HUES64 (cell line): Measurements from ENCODE around the gene PARD3B.

Experiments used
- H3K27ac ChIP-seq: 2 replicates; pipeline ENCODE4 v1.7.0; 2013; ENCODE audit warnings: low read depth, low read length, inconsistent platforms
- H3K27me3 ChIP-seq: 2 replicates; pipeline ENCODE4 v1.6.1; 2013; ENCODE audit warnings: mild to moderate bottlenecking, low read length; ENCODE audit not compliant: insufficient read depth
- H3K36me3 ChIP-seq: 2 replicates; pipeline ENCODE4 v1.6.1; 2013; ENCODE audit warnings: mild to moderate bottlenecking, low read length; ENCODE audit not compliant: insufficient read depth
- H3K4me1 ChIP-seq: 2 replicates; pipeline ENCODE4 v1.6.1; 2013; ENCODE audit warnings: mild to moderate bottlenecking, low read length, moderate library complexity; ENCODE audit not compliant: insufficient read depth
- H3K4me3 ChIP-seq: 2 replicates; pipeline ENCODE4 v1.5.1; 2013; ENCODE audit warnings: mild to moderate bottlenecking, low read length, moderate library complexity
- H3K9ac ChIP-seq: 2 replicates; pipeline ENCODE4 v1.6.1; 2013; ENCODE audit warnings: mild to moderate bottlenecking, low read depth, low read length
- H3K9me3 ChIP-seq: 2 replicates; pipeline ENCODE4 v1.6.1; 2013; ENCODE audit warnings: low read depth, low read length; ENCODE audit not compliant: insufficient read depth
- WGBS: fragments of 150-250, 120-280 bp; methylation state at CpG from one replicate; pipeline ENCODE4 v1.1.7; 2013; ENCODE audit warnings: missing lambda C conversion rate; 5-methylcytosine and 5-hydroxymethylcytosine counted together

Gene PARD3B

DNA sequence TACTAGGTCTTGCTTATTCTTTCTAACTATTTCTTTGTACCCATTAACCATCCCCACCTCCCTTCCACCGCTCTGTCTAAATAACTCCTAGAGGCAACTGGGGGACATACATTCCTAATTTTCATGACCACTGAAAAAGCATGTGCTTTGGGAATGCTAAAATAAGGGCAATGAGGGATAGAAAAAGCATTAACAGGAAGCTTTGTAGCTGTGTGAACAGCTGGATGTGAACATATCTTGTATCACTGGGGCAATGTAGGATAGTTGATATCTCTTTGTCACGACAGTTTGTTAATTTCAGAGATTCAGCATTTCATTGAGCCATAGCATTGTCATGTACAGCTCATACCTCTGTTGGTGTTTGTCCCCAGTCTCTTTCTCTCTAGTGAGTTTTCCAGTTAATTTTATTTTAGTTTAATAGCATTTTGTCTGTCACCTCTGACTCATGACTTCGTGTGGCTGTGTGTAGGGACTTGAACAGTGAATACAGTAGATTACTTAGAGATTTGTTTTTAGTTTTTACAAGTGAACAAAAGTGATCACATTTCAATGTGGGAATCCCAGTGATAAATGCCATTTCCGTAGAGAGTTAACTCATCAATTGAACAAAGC, 906.7 kb downstream of the PARD3B start:
- 0 out of 2 replicates have a peak, but pooled peaks cover 3% of the 10 kb centered on the region for H3K4me1 ChIP-seq
- H3K27ac ChIP-seq: no peak overlapping the region
- H3K36me3 ChIP-seq: no peaks in the 10 kb centered on the region
- no peak overlapping the region for H3K9ac ChIP-seq
- H3K9me3 ChIP-seq: no peaks in the 10 kb centered on the region
- no peak overlapping the region for H3K4me3 ChIP-seq
- no peaks in the 10 kb centered on the region for H3K27me3 ChIP-seq
- 82% methylated on average over 4 of the region's 4 CpGs for WGBS

DNA sequence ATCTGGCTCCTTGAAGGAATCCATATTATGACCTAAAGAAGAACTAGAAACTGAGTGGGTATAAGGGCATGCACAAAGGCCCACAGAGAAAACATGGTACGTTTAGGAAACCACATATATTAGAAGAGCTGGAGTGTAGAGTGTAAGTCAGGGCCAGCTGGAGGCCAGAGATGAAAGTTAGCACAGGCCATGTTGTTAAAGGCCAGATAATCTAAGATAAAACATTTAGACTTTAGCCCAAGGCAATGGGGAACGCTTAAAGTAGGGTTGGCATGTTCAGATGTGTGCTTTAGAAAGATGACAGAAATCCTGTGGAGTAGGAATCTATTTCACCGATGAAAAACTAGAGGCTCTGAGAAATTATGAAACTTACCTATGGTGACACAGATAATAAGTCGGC, 907.9 kb downstream of the PARD3B start:
- H3K9me3 ChIP-seq: no peaks in the 10 kb centered on the region
- H3K4me3 ChIP-seq: no peak overlapping the region
- H3K36me3 ChIP-seq: no peaks in the 10 kb centered on the region
- H3K4me1 ChIP-seq: 0 out of 2 replicates have a peak, but pooled peaks cover 3% of the 10 kb centered on the region
- 92% methylated on average over 4 of the region's 4 CpGs for WGBS
- no peaks in the 10 kb centered on the region for H3K27me3 ChIP-seq
- no peak overlapping the region for H3K9ac ChIP-seq
- no peak overlapping the region for H3K27ac ChIP-seq

- H3K9me3 ChIP-seq: no peaks in the 10 kb centered on the region
- no peak overlapping the region for H3K4me3 ChIP-seq
- no peak overlapping the region for H3K27ac ChIP-seq
- peaks cover 9% of the 10 kb centered on the region; the same call in 1 of the 2 replicates for H3K4me1 ChIP-seq
- H3K27me3 ChIP-seq: no peaks in the 10 kb centered on the region
- H3K9ac ChIP-seq: no peak overlapping the region
- no peaks in the 10 kb centered on the region for H3K36me3 ChIP-seq
- WGBS: no CpG with 5 or more reads among the region's 1 CpG
Observed at GRCh38 chr2:205456682-205457081, 911.4 kb downstream of the PARD3B start.

DNA sequence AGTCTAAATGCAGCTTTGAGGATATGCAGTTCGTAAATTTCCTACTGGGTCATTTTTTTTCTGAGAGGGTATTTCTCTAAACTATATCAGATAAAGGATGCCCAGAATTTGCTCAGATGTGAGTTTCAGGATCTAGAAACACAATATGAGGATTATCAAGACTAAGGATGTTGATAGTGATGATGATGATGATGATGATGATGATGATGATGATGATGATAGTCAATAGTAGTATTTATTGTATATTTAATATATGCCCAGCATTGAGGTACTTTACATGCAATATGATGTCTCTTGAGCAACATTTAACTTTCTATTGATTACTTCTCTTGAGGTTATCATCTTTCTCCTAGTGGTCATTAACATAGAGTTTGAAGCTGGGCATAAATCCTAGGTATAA, 914.9 kb downstream of the PARD3B start:
- Histone ChIP-seq H3K9me3 (no peaks in the 10 kb centered on the region), H3K9ac (no peak overlapping the region), H3K4me1 (peaks cover 36% of the 10 kb centered on the region), H3K36me3 (no peaks in the 10 kb centered on the region), H3K27me3 (no peaks in the 10 kb centered on the region), H3K4me3 (no peak overlapping the region), H3K27ac (no peak overlapping the region)
- WGBS: 100% methylated on average over 1 of the region's 1 CpG

- no peak overlapping the region for H3K27ac ChIP-seq
- no peaks in the 10 kb centered on the region for H3K36me3 ChIP-seq
- H3K9ac ChIP-seq: no peak overlapping the region
- H3K4me3 ChIP-seq: no peak overlapping the region
- no peaks in the 10 kb centered on the region for H3K9me3 ChIP-seq
- H3K4me1 ChIP-seq: peaks cover 44% of the 10 kb centered on the region
- H3K27me3 ChIP-seq: no peaks in the 10 kb centered on the region
- WGBS: 96% methylated on average over 4 of the region's 4 CpGs
Observed at GRCh38 chr2:205461169-205461568, 915.9 kb downstream of the PARD3B start.

DNA sequence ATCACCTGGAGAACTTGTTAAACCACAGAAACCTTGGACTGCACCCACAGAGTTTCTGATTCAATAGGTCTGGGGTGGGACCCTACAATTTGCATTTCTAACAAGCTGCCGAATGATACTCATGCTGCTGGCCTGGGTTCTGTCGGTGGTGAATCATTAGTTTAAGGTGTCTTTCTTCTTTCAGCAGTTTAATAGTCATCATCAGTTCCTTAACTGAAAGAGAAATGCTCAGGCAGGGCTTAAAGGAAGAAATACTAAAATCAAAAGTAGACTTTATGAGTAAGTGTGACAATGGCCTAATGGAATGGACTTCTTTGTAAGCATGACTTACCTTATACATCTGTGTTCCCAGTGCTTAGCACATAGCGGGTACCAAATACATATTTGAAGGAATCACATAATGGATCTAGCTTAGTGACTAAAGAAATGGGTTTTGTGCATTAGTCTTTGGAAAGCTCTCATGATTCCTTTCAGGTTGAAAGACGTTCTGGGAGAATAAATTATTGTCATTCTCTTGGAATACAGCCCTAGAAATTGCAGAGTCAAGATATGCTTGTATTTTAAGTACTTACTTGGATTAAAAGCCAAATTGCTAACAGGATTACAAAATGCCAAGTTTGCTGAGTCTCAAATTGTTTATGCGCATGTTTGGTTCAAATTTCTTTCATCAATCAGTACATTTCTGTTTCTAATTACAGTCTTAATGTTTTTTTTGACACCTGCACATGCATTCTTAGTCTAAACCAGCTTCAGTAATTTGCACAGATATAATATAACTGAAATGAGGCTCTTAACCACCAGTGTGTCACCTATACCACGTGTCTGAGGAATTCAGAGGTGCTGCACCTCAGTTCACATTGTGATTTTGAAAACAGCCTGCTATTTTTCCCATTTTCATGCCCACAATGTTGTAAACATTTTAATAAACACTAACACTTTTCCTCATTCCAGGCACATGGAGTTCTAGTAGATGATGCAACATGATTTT, 916.7 kb downstream of the PARD3B start:
- Histone ChIP-seq H3K9me3 (no peaks in the 10 kb centered on the region), H3K9ac (no peak overlapping the region), H3K36me3 (no peaks in the 10 kb centered on the region), H3K4me1 (peaks cover 50% of the 10 kb centered on the region), H3K27ac (no peak overlapping the region), H3K4me3 (no peak overlapping the region), H3K27me3 (no peaks in the 10 kb centered on the region)
- WGBS: 90% methylated on average over 6 of the region's 6 CpGs

DNA sequence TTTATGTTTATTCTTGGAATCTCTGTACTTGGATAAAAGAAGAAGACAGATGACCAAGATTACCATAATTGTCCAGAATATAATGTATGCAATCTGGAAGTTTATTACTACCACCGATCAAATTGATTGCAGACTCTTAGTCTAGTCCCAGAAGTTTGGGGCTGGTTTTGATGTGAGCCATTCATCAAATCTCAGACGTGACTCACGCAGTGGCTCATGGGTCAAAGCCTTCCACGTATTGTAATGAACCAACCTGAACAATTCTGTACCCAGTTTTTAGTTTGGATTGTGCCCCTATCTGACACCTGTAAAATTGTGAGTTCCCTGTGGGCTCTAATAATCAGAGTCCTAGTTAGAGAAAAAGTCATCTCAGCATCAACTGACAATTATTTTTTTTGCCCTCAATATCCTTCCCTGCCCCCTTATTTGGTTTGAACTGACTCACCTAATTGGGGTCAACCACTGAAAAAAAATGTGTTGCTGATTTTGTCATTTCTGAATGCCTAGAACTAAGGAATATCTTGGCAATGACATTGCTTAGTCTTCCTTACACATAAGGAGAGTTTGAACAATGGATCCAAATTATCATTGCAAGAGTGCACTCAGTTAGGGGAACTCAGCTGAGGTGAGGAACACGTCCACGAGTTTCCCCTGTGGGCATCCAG, 917.5 kb downstream of the PARD3B start:
- no peak overlapping the region for H3K9ac ChIP-seq
- no peaks in the 10 kb centered on the region for H3K9me3 ChIP-seq
- 96% methylated on average over 6 of the region's 6 CpGs for WGBS
- H3K4me3 ChIP-seq: no peak overlapping the region
- H3K27ac ChIP-seq: no peak overlapping the region
- H3K27me3 ChIP-seq: no peaks in the 10 kb centered on the region
- no peaks in the 10 kb centered on the region for H3K36me3 ChIP-seq
- peaks cover 52% of the 10 kb centered on the region for H3K4me1 ChIP-seq

DNA sequence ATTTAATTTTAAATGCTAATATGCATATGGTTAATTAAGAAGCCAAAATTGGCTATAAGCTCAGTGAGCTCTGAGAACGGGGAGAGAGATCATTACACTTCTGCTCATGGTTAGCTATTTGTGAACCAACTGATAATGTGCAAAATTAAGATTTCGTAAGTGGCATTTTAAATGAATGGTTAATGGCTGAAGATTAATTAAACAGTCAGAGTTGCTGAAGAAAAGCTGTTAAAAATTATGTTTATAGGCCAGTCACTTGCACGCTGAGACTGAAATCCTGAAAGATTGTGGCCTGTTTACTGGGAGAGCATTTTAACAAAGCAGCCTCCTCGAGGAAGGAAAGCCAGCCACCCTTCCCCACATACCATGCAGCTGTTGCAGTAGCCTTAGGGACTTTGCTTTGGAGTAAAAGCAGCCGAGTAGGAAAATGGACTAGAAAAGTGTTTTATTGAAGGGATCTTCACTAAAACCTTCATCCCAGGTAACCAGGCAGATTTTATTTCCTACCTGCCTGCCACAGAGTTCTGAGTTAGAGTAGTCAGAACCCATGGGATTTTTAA, 918.3 kb downstream of the PARD3B start:
- no peaks in the 10 kb centered on the region for H3K9me3 ChIP-seq
- 0 out of 2 replicates have a peak, but pooled peaks cover 5% of the 10 kb centered on the region for H3K27me3 ChIP-seq
- no peak overlapping the region for H3K4me3 ChIP-seq
- peaks cover 52% of the 10 kb centered on the region for H3K4me1 ChIP-seq
- H3K27ac ChIP-seq: peak overlapping the region; percentile 42; the same call in 1 of the 2 replicates
- H3K36me3 ChIP-seq: no peaks in the 10 kb centered on the region
- WGBS: 62% methylated on average over 5 of the region's 5 CpGs
- no peak overlapping the region for H3K9ac ChIP-seq

GRCh38 chr2:205464681-205465080, 919.4 kb downstream of the PARD3B start:
- H3K4me3 ChIP-seq: no peak overlapping the region
- H3K9ac ChIP-seq: no peak overlapping the region
- H3K9me3 ChIP-seq: no peaks in the 10 kb centered on the region
- WGBS: 68% methylated on average over 2 of the region's 3 CpGs
- peaks cover 52% of the 10 kb centered on the region for H3K4me1 ChIP-seq
- H3K27me3 ChIP-seq: 0 out of 2 replicates have a peak, but pooled peaks cover 5% of the 10 kb centered on the region
- no peaks in the 10 kb centered on the region for H3K36me3 ChIP-seq
- no peak overlapping the region; the same call in 1 of the 2 replicates for H3K27ac ChIP-seq

- Histone ChIP-seq H3K4me3 (no peak overlapping the region), H3K4me1 (peaks cover 60% of the 10 kb centered on the region), H3K9ac (no peak overlapping the region), H3K27ac (peak overlapping the region; percentile 72; the same call in 1 of the 2 replicates), H3K36me3 (no peaks in the 10 kb centered on the region), H3K9me3 (no peaks in the 10 kb centered on the region), H3K27me3 (0 out of 2 replicates have a peak, but pooled peaks cover 5% of the 10 kb centered on the region)
- WGBS: 13% methylated on average over 3 of the region's 3 CpGs
Observed at GRCh38 chr2:205465791-205466190, 920.5 kb downstream of the PARD3B start.
